Measurements from ENCODE around the gene KRT71. TPM values are rescaled to one million over a fixed set of nuclear protein-coding genes. Genes with fewer than 3 reads are reported as not detected.

KRT71 gene
- total RNA-seq: not detected in 2 replicates

DNA sequence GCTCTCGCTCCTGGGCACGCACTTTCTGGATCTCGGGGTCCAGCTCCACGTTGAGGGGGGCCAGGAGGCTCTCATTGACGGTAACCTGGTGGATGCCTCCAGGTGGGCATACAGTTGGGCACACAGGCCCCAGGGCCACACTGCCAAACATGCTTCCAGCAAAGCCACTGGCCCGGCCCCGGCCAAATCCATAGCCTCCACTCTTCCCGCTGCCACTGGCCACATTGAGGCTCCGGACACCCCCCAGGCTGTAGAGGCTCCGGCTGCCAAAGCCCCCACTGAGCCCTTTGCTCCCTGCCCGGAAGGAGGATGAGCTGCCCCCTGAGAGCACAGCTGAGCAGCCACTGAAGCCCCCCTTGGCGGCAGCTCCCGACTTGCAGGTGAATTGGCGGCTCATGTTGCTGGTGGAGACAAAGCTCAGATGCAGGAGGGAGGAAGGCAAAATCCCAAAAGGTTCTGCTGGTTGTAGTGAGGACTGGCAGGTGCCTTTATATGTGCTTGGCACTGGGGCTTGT lies at the start of gene KRT71:
TSS of gene KRT71 (minus strand) at position 465 of the 515 bp plus-strand sequence. CDS start at position 397, 68 bp downstream.

DNA sequence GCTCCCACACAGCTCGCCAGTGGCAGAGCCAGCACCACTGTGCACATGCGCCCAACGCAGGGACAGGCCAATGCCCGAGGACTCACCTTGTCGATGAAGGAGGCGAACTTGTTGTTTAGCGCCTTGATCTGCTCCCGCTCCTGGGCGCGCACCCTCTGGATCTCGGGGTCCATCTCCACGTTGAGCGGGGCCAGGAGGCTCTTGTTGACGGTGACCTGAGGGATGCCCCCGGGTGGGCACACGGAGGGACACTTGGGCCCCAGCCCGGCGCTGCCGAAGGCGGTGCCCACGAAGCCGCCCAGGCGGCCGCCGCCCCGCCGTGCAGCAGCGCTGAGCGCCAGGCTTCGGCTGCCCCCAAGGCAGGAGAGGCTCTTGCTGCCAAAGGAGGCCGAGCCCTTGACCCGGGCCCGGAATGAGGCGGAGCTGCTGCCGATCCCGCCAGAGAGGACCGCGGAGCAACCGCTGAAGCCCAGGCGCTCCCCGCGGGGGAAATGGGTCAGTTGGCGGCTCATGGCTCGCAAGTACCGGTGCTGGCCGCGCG lies 48.1 kb upstream of the KRT71 start, which contains the start of gene KRT72:
TSS of gene KRT72 (minus strand) at position 523 of the 541 bp plus-strand sequence. CDS start at position 512, 11 bp downstream.

DNA sequence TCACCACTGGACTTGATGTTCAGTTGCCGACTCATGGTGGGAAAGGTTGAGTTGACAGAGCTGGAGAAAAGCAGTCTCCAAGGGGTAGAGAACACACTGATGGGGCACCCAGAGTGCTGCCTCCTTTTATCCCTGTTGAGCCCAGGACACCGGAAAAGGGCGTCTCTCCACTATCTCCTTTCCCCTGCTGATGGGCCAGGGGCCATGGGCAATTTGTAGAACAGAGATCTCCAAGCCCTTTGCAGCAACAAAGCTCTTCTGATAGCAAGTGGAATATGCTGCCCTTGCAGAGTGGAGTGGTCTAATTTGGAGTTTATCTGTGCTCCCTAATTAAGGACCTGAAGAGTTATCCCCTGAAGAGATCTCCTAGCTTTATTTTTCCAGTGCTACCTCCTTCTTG lies 20.8 kb upstream of the KRT71 start, which contains the start of gene KRT74:
TSS of gene KRT74 (minus strand) at position 101 of the 400 bp plus-strand sequence. CDS start at position 35, 66 bp downstream.

DNA sequence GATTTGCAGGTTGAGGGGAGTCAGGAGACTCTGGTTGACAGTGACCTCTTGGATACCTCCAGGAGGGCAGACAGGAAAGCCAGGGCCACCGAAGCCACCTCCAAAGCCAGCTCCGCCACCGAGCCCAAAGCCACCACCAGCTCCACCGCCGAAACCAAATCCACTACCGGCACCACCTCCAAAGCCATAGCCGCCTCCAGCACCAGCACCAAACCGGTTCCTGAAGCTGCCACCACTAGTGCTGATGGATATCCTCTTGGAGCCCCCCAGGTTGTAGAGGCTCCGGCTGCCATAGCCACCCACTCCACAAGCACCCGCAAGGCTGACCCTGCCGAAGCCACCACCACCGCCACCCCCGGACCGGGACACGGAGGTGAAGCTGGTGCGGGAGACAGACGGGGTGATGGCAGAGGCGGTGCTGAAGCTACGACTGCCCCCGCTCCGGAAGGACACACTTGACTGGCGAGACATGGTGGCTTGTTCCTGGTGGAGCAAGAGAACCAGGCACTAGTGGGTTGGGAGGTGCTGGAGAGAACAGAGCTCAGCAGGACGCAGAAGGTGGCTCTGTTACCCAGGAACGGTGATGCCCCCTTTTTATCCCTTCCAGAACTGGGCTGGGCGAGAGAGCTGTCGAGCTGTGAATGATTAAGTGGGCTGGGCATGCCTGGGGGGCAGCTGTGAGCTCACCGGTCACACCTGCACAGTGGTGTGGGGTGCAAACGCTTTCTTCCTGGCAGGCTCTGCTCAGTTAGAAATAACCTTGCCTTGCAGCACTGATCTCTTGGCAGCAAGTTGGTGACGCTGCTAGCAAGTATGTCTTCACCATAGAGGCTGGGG lies 32.9 kb downstream of the KRT71 start, which contains the start of gene KRT5:
TSS of gene KRT5 (minus strand) at position 569 of the 837 bp plus-strand sequence. CDS start at position 471, 98 bp downstream.

Other genes starting within 250 kb of the KRT71 start
- gene KRT83, start 231.7 kb downstream of the KRT71 start, total RNA-seq: not detected in 2 replicates
- gene KRT85, start 185.7 kb downstream of the KRT71 start, total RNA-seq: not detected in 2 replicates
- gene KRT84, start 167.5 kb downstream of the KRT71 start, total RNA-seq: not detected in 2 replicates
- gene KRT82, start 146.8 kb downstream of the KRT71 start, total RNA-seq: not detected in 2 replicates
- not detected in 2 replicates for gene KRT75, start 118.8 kb downstream of the KRT71 start, total RNA-seq
- not detected in 2 replicates for gene KRT6B, start 101.0 kb downstream of the KRT71 start, total RNA-seq
- not detected in 2 replicates for gene KRT6C, start 79.3 kb downstream of the KRT71 start, total RNA-seq
- gene KRT6A, start 59.9 kb downstream of the KRT71 start, total RNA-seq: 0.19 and 0.66 TPM in 2 replicates
- 0.44 and 0.53 TPM in 2 replicates for gene KRT5, start 32.8 kb downstream of the KRT71 start, total RNA-seq
- not detected in 2 replicates for gene KRT74, start 20.7 kb upstream of the KRT71 start, total RNA-seq
- not detected in 2 replicates for gene KRT72, start 48.3 kb upstream of the KRT71 start, total RNA-seq
- gene KRT73, start 65.4 kb upstream of the KRT71 start, total RNA-seq: not detected in 2 replicates
- gene KRT2, start 99.1 kb upstream of the KRT71 start, total RNA-seq: not detected in 2 replicates
- not detected in 2 replicates for gene KRT1, start 127.3 kb upstream of the KRT71 start, total RNA-seq
- not detected in 2 replicates for gene KRT77, start 150.4 kb upstream of the KRT71 start, total RNA-seq
- gene KRT76, start 224.2 kb upstream of the KRT71 start, total RNA-seq: not detected in 2 replicates
- gene KRT3, start 243.0 kb upstream of the KRT71 start, total RNA-seq: not detected in 2 replicates